Measurements from ENCODE around the gene REN.

REN gene

GRCh38 chr1:204127597-204128242 is 38.4 kb downstream of the REN start:
- TF ChIP-seq POLR2AphosphoS5 (IDR thresholded peaks at IDR 0.05; ENCODE audit: low read depth, low read length), result no peak
- TF ChIP-seq REST (IDR thresholded peaks at IDR 0.05; ENCODE audit: insufficient read depth in 1 of 2, low read depth in 2 of 2, low read length in 2 of 2), result no peak
- no peak for TF ChIP-seq SIN3A (IDR thresholded peaks at IDR 0.05; ENCODE audit: borderline replicate concordance, insufficient read depth, low read length)
- TF ChIP-seq FOXP2 (optimal IDR thresholded peaks at IDR 0.05; ENCODE audit: borderline replicate concordance, extremely low read depth, extremely low read length, insufficient read depth), result no peak
- TF ChIP-seq TAF1 (IDR thresholded peaks at IDR 0.05; ENCODE audit: borderline replicate concordance, insufficient read depth, low read length), result no peak

- no peak for TF ChIP-seq POLR2AphosphoS5 (IDR thresholded peaks at IDR 0.05; ENCODE audit: low read depth, low read length)
- TF ChIP-seq REST (IDR thresholded peaks at IDR 0.05; ENCODE audit: insufficient read depth in 1 of 2, low read depth in 2 of 2, low read length in 2 of 2), result no peak
Observed at GRCh38 chr1:204126956-204127355, 39.2 kb downstream of the REN start.

- TF ChIP-seq SIN3A (IDR thresholded peaks at IDR 0.05; ENCODE audit: borderline replicate concordance, insufficient read depth, low read length), result no peak
- TF ChIP-seq TAF1 (IDR thresholded peaks at IDR 0.05; ENCODE audit: borderline replicate concordance, insufficient read depth, low read length), result no peak
- TF ChIP-seq FOXP2 (optimal IDR thresholded peaks at IDR 0.05; ENCODE audit: borderline replicate concordance, extremely low read depth, extremely low read length, insufficient read depth), result no peak
- no peak for TF ChIP-seq REST (IDR thresholded peaks at IDR 0.05; ENCODE audit: insufficient read depth in 1 of 2, low read depth in 2 of 2, low read length in 2 of 2)
- no peak for TF ChIP-seq POLR2AphosphoS5 (IDR thresholded peaks at IDR 0.05; ENCODE audit: low read depth, low read length)
Observed at GRCh38 chr1:204126386-204126785, 39.8 kb downstream of the REN start.

- TF ChIP-seq REST (IDR thresholded peaks at IDR 0.05; ENCODE audit: insufficient read depth in 1 of 2, low read depth in 2 of 2, low read length in 2 of 2) (no peak), SIN3A (IDR thresholded peaks at IDR 0.05; ENCODE audit: borderline replicate concordance, insufficient read depth, low read length) (no peak), FOXP2 (optimal IDR thresholded peaks at IDR 0.05; ENCODE audit: borderline replicate concordance, extremely low read depth, extremely low read length, insufficient read depth) (no peak), POLR2AphosphoS5 (IDR thresholded peaks at IDR 0.05; ENCODE audit: low read depth, low read length) (no peak), TAF1 (IDR thresholded peaks at IDR 0.05; ENCODE audit: borderline replicate concordance, insufficient read depth, low read length) (no peak)
Observed at GRCh38 chr1:204125759-204126351, 40.3 kb downstream of the REN start.

All from PFSK-1 (cell line).